ENCODE results near the gene CSRP1.
"Not testable (repeated sequence)": the region's sequence is repeated elsewhere in the genome, so short reads cannot be mapped to it uniquely, and the experiment has no call there.

CSRP1 gene

DNA sequence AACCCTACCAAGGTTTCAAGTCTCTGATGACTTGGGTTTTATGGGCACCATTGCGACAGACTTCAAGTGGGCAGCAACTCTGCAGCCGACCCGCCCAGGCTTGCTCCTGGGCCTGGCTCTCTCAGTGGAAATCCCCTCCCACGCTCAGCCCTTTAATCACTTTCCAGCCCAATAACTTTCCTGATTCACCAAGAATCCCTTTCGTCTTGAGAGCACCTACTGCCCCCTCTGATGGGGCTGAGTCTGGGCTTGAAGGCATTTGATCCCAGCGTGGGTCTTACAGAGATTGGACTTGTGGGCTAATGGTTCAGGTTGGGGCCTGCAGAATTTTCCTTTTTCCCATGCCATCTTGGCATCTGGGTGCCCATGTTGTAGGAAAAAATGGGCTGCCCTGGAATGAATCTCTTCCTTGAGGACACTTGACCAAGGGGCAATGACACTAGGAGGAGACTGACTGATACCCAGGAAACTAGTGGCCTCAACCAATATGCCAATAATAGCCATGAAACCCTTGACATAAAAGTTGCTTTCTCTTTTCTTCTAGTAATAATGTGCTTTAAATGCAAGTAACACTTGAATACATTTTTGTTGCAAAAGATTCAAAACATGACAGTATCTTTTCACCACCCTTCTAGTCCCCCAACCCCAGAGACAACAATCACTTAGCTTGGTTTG lies 30.1 kb downstream of the CSRP1 start:
- DNase-seq (ENCODE audit: low read depth) = no peak

DNA sequence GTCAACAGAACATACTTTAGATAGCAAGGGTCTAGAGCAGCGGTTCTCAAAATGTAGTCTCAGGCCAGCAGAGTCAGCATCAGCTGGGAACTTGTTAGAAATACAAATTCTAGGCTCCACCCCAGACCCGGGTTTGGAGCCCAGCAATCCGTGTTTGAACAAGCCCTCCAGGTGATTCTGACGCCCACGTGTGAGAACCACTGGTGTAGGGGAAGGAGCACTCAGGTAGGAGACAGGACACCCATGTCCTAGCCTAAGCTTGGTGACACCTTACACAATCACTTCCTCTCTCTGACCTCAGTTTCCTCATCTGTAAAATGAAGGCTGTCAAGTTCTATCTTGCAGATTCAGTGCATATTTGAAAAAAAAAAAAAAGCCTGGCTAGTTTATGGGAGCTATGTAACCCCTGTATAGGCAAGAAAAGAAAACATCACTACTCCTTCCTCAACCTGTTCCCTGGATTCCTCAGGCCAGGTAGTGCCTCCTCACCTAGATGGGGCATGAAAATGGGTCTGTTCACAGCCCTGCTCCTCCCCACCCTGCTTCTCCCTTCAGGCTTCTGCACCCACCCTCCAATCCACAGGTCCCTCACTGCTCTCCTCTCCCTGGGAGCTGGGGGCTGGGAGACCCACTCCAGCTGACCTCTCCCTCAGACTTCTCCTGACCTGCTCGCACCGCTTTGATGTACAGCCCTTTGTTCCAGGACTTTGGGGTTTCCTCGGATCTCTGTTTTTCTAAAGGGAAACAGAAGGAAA lies 30.8 kb downstream of the CSRP1 start:
- no peak for DNase-seq (ENCODE audit: low read depth)

DNA sequence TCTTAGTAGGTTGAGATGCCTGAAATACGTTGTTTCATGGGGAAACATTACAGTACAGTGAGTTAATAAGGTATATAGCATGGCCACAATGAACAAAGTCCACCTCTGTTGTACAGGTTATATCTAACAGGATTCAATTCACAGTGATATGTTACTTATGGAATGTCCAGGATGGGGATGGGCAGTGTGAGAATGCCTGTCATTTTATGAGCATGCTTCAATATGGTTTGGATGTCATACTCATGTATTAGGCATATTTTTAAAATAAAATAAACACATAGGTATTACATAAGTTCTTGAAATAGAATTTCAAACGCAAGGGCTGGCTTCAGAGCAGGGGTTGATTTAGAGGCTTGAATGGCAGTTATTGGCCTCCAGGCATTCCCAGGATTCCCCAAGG lies 31.8 kb downstream of the CSRP1 start:
- no peak for DNase-seq (ENCODE audit: low read depth)

DNA sequence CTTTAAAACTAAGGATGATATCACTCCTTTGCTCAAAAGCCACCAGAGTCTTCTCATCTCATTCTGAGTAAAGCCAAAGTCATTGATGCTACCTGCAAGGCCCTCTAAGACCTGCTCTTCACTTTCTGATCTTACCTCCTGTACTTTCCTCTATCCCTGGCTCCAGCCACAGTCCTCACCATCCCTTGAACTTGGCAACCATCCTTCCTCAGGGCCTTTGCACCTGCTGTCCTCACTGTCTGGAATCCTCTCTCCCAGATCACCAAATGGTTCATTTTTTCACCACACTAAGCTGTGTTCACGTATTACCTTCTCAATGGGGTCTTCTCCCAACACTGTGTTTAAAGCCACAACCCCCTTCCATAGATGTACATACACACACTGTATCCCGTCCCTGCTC lies 33.6 kb downstream of the CSRP1 start:
- no peak for DNase-seq (ENCODE audit: low read depth)

DNA sequence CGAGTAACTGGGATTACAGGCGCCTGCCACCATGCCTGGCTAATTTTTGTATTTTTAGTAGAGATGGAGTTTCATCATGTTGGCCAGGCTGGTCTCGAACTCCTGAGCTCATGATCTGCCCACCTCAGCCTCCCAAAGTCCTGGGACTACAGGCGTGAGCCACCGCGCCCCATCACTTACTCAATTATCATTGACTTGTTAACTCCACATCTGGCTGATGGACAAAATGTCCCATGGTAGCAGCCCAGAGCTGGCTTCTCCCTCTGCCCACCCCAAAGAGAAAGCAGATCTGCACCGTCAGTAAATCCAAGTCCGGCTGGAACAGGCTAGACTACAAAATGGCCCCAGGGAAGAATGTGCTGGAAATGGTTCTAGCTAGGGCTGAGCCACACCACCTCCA lies 34.6 kb downstream of the CSRP1 start:
- not testable (repeated sequence) for DNase-seq (ENCODE audit: low read depth)

DNA sequence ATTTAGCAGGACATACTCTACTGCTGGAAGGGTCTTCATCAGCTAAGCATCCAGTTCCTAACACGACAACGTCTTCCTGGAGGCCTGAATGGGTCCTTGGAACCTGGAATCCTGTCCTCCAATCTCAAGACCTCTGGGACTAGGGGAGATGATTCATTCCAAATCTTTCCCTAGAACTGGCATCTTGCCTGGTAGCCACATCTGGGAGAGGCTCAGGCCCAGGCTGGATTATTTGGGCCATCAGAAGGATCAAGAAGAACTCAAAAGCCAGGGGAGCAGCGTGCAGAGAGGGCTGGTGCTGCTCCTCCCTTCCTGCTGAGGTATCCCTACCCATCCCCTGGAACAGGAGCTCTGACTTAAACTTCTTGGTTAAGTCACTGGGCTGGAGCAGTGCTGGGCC lies 35.2 kb downstream of the CSRP1 start:
- peak; percentile 76 for DNase-seq (ENCODE audit: low read depth)

DNA sequence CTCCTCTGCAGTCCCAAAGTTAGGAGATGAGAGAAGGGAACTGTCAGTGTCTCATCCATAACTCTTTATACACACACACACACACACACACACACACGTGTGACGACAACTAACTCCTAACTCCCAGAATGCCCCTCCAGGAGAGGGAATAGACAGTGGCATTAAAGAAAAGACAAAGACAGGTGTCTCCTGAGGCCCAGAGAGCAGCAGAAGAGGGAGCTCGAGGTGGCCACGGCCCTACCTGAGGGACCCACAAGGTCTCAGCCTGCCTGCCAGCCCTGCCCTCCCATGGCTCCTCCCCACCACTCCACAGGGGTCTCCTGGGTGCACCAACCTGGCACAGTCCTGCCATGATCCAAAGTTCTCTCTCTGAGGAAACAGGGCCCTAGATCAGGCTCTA lies 36.3 kb downstream of the CSRP1 start:
- DNase-seq (ENCODE audit: low read depth) = no peak

DNA sequence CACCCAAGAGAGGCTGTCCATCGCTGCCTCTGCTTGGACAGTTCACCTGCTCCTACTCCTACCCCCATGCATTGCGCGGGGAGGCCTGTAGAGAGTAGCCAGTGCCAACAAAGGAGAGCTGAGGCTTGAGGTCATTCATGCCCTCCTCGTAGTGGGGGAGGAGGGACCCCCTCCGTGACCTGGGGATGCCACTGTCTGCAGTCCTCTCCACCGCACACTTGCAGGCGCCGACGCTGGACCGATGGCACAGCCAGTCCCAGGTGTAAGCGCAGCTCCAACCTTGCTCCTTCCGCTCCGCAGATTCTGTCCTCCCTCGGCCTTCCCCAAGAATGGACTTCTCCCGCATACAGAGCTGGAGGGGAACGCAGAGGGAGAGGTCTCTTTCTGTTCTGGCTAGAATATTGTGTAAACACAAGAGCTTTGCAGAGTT lies 37.3 kb downstream of the CSRP1 start:
- DNase-seq (ENCODE audit: low read depth) = no peak

DNA sequence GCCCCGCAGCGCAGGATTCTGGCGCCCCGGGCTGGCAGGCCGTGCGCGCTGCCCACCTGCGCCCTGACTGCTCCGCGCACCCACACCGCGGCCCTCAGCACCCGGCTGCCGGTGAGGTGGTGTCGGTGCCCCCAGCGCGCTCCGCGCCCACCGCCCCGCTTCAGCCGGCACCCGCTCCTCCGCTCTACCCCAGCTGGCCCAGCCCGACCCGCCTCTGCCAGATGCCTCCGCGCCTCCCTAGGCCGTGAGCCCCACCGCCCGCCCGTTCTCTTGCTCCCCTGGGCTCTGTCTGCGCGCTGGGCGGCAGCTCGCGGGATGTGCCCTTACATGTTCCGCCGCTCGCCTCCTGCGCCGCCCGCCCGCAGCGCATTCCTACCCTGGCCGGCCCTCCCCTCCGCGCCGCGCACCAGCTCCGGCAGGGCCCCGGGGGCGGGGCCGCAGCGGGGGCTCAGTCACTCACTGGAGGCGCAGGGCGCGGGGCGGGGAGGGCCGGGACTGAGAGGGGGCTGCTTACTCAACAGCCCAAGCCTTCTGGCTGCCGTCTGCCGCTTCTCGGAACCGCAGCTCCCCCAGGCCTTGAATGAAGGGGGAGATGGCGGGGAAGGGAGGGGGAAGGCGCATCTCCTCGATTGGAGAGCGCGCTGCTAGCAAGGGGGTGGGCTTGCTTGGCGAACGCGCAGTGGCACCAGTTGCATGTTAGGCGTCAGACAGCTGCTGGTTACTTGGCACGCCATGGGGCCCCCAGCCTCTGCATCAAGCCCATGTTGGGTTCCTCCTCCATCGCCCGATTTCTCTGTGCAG lies 37.9 kb downstream of the CSRP1 start, which contains the start of gene PHLDA3:
PHLDA3 (minus strand) TSS at position 345 of the 801 bp plus-strand sequence. CDS start 402 bp downstream, outside the sequence.
- peak; percentile 82 for DNase-seq (ENCODE audit: low read depth)

DNA sequence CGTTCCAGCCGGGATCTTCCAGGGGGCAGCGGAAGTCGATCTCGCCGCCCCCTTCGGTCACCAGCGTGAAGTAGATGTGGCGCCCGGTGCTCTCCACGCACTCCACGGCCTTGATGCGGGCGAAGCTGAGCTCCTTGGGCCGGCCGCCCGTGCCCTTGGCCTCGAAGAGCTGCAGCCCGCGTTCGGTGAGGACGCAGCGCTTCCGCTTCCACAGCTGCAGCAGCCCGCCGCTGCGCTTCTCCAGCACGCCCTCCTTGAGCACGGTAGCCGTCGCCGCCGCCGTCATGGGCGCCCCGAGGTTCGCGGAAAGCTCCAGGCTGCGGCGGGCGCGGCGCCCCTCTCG lies 38.5 kb downstream of the CSRP1 start:
- DNase-seq (ENCODE audit: low read depth) = no peak

DNA sequence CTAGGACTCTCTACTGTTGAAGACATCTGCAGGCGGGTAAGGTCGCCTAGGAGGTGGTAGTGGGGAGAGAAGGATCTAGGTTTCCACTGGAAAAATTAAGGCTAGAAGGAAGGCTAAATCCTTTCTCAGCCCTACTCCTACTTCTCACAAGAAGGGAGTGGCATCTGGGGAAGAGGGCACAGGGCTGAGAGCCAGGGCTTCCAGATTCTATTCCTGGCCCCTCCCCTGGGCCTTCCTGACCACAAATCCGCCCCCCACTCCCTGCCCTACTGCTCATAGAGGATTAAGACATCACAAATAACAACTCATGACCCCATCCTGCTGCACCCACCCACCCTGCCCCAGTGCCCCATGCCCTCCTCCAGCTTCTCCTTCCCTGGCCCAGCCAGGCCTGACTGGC lies 40.4 kb downstream of the CSRP1 start:
- no peak for DNase-seq (ENCODE audit: low read depth)

DNA sequence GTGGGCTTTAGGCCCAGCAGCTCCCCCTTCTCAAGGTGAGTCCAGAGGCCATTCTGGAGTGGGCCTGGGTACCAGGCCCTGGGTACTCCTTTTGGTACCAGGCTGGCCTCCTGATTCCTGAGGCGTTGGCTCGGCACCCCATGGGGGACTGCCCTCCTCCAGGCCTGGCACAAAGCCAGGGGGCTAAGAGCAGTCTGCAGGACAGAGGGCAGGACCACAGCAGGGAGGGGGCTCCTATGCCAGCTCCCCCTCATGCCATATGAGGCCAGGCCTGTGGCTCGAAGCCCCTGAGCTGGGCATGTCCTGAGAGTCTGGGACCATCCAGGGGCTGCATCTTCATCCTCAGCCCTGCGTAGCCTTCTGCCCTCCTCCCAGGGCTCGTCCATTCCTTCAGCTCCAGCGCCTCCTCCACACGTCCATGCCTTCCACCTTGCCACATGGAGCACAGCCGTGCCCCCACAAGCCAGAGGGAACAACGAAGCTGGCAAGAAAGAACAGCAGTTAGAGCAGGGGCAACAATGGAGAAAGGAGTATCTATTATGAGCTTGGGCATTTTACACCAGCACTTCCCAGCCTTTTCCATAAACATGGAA lies 41.1 kb downstream of the CSRP1 start:
- no peak for DNase-seq (ENCODE audit: low read depth)

DNA sequence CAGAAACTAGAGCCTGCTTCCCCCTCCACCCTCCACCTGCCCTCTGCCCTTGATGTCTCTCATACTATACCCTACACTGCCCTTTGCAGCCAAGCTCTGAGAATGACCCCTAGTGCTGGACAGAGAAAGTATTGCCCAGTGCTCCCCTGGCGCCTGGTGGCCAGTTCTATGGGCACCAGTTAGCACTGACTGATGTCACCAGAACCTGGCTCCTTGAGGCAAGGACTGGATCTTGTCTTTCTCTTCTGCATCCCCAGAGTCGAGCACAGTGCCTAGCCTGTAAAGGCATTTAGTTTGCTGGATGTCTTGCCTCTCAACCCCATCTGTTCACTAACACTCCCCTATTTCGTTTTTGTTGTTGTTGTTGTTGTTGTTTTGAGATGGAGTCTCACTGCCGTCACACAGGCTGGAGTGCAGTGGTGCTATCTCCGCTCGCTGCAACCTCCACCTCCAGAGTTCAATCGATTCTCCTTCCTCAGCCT lies 43.8 kb downstream of the CSRP1 start:
- DNase-seq (ENCODE audit: low read depth) = no peak

DNA sequence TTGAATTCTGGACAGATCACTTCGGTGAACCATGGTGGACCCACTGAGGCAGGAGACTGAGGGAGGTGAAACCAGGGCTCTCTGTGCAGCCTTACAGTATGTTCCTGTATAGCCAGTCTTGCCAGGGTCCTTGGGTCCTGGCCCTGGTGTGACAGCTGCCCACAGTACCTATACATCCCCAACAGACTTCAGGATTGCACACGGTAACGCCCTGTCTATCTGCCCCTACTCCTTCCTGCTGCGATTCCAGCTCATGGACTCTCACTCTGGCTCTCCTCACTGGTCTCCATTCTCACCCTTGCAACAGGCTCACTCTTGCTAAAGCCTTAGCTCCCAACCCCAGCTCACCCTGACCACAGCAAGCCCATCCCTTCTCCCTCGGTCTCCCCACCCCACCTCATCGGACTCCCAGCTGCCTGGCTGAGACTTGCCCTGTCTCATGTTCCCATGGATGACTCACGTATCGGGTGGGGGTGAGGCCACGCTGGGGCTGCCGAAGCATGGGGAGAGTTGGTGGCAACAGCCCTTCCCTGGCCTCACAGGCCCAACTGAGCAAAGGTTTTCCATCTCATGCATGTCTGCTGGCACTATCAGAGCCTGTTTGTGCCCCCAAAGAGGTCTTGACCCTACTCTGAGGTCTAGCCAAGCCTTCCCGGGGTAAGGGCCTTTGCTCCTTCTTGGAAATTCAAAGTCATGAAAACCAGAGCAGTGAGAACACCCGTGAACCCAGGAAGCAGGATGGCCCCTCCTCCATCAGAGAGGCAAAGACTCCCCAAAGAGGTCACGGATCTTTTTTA lies 45.1 kb downstream of the CSRP1 start:
- DNase-seq (ENCODE audit: low read depth) = peak; percentile 94

DNA sequence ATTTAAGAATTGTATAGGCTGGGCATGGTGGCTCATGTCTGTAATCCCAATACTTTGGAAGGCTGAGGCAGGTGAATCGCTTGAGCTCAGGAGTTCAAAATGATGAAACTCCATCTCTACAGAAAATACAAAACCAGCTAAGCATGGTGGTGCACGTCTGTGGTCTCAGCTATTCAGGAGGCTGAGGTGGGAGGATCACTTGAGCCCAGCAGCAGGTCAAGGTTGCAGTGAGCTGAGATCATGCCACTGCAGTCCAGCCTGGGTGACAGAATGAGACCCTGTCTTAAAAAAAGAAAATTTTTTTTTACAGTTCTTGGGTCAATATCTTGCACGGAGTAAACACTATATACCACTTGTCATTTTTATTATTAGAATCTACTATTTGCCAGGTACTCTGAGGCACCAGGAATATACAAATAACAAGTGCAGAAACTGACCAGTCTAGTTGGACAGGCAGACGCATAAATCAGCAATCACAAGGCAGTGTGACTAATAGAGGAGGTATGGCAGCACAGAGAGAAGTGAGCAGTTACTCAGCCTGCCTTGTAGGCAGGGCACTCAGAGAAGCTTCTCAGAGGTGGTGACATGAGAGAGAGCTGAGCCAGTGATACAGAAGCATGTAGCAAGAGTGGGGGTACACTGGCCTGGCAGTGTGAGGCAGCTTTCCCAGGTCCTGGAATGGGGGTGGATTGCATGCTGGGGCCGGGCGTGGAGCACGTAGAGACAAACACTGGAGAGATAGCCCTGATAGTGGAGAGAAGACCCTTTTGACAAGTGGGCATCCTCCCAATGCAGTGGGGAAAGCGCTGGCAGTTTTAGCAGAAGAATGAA lies 45.9 kb downstream of the CSRP1 start:
- peak; percentile 93 for DNase-seq (ENCODE audit: low read depth)

DNA sequence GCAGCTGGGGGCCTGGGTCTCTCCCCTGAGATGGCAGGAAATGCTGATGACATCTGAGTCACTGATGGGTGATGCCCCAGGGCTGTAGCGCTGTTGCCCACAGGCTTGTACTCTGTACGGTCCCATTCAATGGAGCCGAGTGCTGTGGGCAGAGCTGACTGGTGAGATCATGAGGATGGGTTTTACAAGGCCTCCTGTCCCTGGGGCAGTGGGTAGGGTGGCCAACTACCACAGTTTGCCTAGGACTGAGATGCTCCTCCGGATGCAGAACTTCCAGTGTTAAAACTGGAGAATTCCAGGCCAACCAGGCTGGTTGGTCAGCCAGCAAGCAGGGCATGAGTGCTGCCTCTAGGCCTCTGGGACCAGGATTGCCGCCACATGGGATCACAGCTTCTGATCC lies 47.1 kb downstream of the CSRP1 start:
- DNase-seq (ENCODE audit: low read depth) = no peak

DNA sequence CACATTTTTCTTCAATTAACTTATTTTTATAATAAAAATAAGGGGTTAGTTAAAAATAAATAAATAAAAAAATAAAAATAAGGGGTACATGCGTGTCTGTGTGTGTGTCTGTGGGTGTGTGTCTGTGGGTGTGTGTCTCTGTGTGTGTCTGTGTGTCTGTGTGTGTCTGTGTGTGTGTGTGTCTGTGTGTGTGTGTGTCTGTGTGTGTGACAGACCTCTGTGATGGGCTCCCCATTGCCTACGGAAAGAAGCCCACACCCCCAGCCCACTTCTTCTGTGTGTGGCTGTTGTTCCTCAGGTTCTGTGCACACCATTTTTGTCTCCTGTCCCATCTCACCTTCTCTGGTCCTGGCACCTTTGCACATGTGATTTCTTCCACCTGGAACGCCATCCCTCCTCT lies 47.9 kb downstream of the CSRP1 start:
- no peak for DNase-seq (ENCODE audit: low read depth)

DNA sequence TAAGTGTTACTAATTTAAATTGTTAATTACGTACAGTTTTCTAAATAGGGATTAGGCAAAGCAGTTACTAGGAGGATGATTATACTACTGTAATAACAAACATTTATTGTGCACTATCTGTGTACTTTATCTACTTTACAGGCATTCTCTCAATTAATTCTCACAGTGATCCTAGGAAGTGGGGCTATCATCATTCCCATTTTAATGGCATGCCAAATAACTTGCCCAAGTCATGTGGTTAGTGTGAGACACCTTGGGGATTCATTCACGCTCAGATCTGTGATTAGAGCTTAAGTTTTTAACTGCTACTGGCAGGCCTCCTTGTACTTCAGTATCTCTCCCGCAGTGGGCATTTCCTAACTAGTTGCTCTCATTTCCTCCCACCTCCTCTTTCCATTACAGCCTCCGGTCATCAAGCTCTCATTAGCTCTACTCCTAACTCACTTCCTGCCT lies 49.4 kb downstream of the CSRP1 start:
- DNase-seq (ENCODE audit: low read depth) = no peak

DNA sequence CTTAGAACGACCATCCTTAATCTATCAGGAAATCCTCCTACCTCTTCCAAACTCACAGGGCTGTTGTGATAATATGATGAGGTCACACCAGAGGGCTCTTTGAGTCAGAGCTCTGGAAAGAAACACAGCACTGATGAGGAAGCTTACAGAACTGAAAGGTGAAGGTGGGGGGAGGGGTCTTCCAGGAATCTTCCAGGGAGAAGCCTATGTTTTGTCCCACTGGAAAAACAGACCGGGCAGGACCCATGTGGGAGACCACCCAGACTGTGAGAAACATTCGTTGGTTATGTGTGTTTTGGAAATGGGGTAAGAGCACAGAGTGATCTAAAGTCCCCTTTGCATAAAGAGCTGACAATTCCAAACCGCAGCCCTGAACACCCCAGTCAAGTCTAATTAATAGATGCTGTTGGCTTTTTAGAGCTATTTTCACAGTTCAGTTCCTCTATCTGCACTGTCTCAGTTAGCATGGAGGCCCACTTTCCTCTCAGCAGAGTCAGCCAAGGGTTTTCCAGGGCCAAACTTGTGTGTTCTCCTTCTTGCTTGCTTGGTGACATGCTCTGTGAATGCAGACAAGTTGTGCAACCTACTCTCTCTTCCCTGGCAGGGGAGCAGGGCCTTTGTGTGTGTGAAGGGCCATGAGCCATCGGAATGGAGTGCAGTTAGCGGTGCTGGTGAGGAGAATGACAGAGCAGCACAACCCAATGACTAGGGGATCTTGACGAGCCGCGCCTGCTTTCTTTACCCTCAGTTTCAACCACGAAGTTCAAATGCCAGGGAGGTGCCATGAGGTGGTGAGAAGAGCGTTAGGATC lies 50.2 kb downstream of the CSRP1 start:
- DNase-seq (ENCODE audit: low read depth) = peak; percentile 96

DNA sequence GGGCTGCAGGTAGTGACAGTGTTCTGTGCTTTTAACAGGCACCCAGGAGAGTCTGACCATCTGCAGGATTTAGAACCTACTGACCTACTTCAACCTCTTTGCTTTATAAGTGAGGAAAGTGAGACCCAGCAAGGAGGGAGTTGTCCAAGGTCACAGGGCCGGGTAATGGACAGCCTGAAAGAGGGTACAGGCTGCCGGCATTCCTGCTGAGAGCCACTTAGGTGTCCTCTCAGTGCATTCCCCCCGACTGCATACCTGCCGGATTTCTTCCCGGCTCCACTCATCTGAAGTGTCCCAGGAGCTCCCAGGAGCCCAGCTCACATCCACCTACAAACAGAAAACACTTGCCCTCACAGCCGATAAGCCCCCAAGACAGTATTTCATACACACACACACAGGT lies 51.8 kb downstream of the CSRP1 start:
- DNase-seq (ENCODE audit: low read depth) = no peak

All from GM04504 (cell line).